Panc1 (cell line): ENCODE results near the gene CHST13. TPM values are rescaled to one million over a fixed set of nuclear protein-coding genes. Genes with fewer than 3 reads are reported as not detected.

ENCODE experiments used
- ATAC-seq: fragments of 200-7000 bp; cut with Tn5 transposase; 2 replicates; pipeline ENCODE4 v1.9.1; 2020; ENCODE audit warnings: mild to moderate bottlenecking, moderate library complexity
- BruUV-seq: library from RNA; stranded (reverse); fragments of 400-500 nt; replicated peaks from 2 replicates; lab custom pipeline; 2021; lab: Mats Ljungman, UMichigan
- CTCF ChIA-PET: fragments of 300-600 bp; sonication (Branson Sonifier 250); formaldehyde crosslinking; loops from one replicate; lab custom pipeline; 2022; ENCODE audit warnings: antibody characterized with exemption; lab: Charles Lee
- POLR2A ChIA-PET: fragments of 300-600 bp; sonication (Branson Sonifier 250); formaldehyde crosslinking; loops from one replicate; lab custom pipeline; 2022; ENCODE audit warnings: antibody characterized with exemption; lab: Charles Lee
- DNase-seq: peaks from one replicate; pipeline ENCODE4 v3.0.0-alpha.2; 2010; ENCODE audit warnings: low read depth, low spot score
- H3K27ac ChIP-seq: 2 replicates; pipeline ENCODE4 v1.5.1; 2011; ENCODE audit warnings: mild to moderate bottlenecking, low read length, inconsistent platforms
- H3K27me3 ChIP-seq: fragments of 200-500 bp; sonication (Bioruptor generic); 2 replicates; pipeline ENCODE4 v1.6.0; 2014; ENCODE audit warnings: low read length, inconsistent platforms; ENCODE audit not compliant: control insufficient read depth, insufficient read depth
- H3K36me3 ChIP-seq: fragments of 200-500 bp; sonication (Bioruptor generic); 2 replicates; pipeline ENCODE4 v1.5.1; 2014; ENCODE audit warnings: inconsistent platforms, mild to moderate bottlenecking, low read length, moderate library complexity; ENCODE audit not compliant: control insufficient read depth, insufficient read depth
- H3K4me1 ChIP-seq: 2 replicates; pipeline ENCODE4 v1.5.1; 2011; ENCODE audit warnings: inconsistent platforms, mild to moderate bottlenecking, low read length, moderate library complexity; ENCODE audit not compliant: control insufficient read depth, insufficient read depth
- H3K4me3 ChIP-seq, 2 experiments: 2 replicates each; pipeline ENCODE4 v1.5.1; 2011 to 2012; ENCODE audit warnings: low read depth in 2 of 2, low read length in 2 of 2, mild to moderate bottlenecking in 2 of 2, inconsistent platforms in 1 of 2, moderate library complexity in 1 of 2
- H3K9me3 ChIP-seq: fragments of 200-500 bp; sonication (Bioruptor generic); 2 replicates; pipeline ENCODE4 v1.5.1; 2014; ENCODE audit warnings: low read depth, mild to moderate bottlenecking, inconsistent platforms, low read length, moderate library complexity; ENCODE audit not compliant: control insufficient read depth, insufficient read depth
- POLR2AphosphoS5 ChIP-seq: IDR thresholded peaks from 2 replicates; pipeline ENCODE4 v1.6.1; 2012; ENCODE audit warnings: mild to moderate bottlenecking, low read depth, low read length, moderate library complexity
- SIN3A ChIP-seq: IDR thresholded peaks from 2 replicates; pipeline ENCODE4 v1.6.1; 2012; ENCODE audit warnings: low read depth, mild to moderate bottlenecking, low read length, moderate library complexity, borderline replicate concordance; ENCODE audit not compliant: insufficient read depth
- TCF7L2 ChIP-seq: IDR thresholded peaks from 2 replicates; pipeline ENCODE4 v1.6.1; 2011; ENCODE audit warnings: mild to moderate bottlenecking, low read depth, low read length, inconsistent platforms
- in situ Hi-C: cut with HindIII; loops from 2 replicates; pipeline ENCODE4 v1.10.0; 2016; ENCODE audit warnings: low sequenced_read_pairs, low pct_unique_long_range_greater_than_20kb
- intact Hi-C: fragments of 100-400 bp; cut with micrococcal nuclease; formaldehyde crosslinking; loops from one replicate; pipeline ENCODE4 v1.10.0; 2022; ENCODE audit not compliant: unreplicated experiment
- total RNA-seq: library from RNA; stranded (reverse); gene quantifications from one replicate; pipeline ENCODE4 v1.2.1, GENCODE V29; 2021; ENCODE audit not compliant: unreplicated experiment
- TF ChIP-seq, protein P1 (sequence below): fragments of 450-650 bp; IDR thresholded peaks from 2 replicates; pipeline ENCODE4 v1.5.1; 2017; ENCODE audit warnings: mild to moderate bottlenecking
- TF ChIP-seq, protein P2 (sequence below), 2 experiments: IDR thresholded peaks; 2 replicates each; pipeline ENCODE4 v1.6.1; 2011 to 2012; ENCODE audit warnings: low read depth in 2 of 2, control low read depth in 1 of 2, low read length in 1 of 2, mild to moderate bottlenecking in 1 of 2, moderate library complexity in 1 of 2; ENCODE audit not compliant: insufficient read depth in 1 of 2

The CHST13 gene
- total RNA-seq, 1 experiment from 2014 or later, result 0.64 TPM

DNA sequence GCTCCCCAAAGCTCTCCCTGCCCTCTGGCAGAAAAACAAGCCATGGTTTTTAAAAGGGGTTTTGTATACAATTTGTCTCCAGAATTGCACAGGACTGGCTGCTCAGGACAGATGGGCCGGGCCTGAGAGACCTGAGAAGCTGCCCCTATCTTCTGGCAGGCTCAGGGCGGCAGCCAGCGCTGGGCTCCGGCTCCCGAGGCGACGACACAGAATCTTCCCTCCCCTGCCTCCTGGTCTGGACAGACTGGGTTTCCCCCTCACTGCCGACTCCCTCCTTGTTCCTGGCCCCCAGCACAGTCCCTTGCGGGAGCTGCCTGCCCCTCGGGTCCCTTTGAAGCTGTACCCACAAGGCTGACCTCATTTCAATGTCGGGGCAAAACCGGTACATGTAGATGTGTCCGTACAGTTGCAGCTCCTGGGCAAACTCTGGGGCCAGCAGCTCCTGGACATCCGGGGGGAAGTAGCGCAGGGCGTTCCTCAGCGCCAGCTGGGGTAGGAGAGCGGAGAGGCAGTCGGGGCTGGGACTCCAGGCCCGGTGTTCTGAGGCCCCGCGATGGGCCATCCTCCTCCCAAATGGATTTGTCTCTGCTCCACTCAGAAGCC lies 13.5 kb upstream of the CHST13 start:
- in situ Hi-C loops (no loop called here), intact Hi-C loops (no loop called here)
- ChIA-PET POLR2A (no interaction called here), CTCF (no interaction called here)
- no peak for DNase-seq
- Histone ChIP-seq H3K4me3 (no peak overlapping the region), H3K27me3 (peaks cover 2% of the 10 kb centered on the region; the same call in 1 of the 2 replicates), H3K9me3 (no peaks in the 10 kb centered on the region), H3K27ac (no peak overlapping the region), H3K4me1 (no peaks in the 10 kb centered on the region), H3K36me3 (no peaks in the 10 kb centered on the region)
- BruUV-seq, result no TSS peak
- TF ChIP-seq SIN3A (no peak), TCF7L2 (no peak), POLR2AphosphoS5 (no peak)
- TF ChIP-seq, protein P1, sequence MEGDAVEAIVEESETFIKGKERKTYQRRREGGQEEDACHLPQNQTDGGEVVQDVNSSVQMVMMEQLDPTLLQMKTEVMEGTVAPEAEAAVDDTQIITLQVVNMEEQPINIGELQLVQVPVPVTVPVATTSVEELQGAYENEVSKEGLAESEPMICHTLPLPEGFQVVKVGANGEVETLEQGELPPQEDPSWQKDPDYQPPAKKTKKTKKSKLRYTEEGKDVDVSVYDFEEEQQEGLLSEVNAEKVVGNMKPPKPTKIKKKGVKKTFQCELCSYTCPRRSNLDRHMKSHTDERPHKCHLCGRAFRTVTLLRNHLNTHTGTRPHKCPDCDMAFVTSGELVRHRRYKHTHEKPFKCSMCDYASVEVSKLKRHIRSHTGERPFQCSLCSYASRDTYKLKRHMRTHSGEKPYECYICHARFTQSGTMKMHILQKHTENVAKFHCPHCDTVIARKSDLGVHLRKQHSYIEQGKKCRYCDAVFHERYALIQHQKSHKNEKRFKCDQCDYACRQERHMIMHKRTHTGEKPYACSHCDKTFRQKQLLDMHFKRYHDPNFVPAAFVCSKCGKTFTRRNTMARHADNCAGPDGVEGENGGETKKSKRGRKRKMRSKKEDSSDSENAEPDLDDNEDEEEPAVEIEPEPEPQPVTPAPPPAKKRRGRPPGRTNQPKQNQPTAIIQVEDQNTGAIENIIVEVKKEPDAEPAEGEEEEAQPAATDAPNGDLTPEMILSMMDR, result no peak
- TF ChIP-seq, protein P2, sequence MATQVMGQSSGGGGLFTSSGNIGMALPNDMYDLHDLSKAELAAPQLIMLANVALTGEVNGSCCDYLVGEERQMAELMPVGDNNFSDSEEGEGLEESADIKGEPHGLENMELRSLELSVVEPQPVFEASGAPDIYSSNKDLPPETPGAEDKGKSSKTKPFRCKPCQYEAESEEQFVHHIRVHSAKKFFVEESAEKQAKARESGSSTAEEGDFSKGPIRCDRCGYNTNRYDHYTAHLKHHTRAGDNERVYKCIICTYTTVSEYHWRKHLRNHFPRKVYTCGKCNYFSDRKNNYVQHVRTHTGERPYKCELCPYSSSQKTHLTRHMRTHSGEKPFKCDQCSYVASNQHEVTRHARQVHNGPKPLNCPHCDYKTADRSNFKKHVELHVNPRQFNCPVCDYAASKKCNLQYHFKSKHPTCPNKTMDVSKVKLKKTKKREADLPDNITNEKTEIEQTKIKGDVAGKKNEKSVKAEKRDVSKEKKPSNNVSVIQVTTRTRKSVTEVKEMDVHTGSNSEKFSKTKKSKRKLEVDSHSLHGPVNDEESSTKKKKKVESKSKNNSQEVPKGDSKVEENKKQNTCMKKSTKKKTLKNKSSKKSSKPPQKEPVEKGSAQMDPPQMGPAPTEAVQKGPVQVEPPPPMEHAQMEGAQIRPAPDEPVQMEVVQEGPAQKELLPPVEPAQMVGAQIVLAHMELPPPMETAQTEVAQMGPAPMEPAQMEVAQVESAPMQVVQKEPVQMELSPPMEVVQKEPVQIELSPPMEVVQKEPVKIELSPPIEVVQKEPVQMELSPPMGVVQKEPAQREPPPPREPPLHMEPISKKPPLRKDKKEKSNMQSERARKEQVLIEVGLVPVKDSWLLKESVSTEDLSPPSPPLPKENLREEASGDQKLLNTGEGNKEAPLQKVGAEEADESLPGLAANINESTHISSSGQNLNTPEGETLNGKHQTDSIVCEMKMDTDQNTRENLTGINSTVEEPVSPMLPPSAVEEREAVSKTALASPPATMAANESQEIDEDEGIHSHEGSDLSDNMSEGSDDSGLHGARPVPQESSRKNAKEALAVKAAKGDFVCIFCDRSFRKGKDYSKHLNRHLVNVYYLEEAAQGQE (IDR thresholded peaks at IDR 0.05; ENCODE audit: insufficient read depth in 1 of 2, low read depth in 2 of 2, low read length in 1 of 2), result no peak
- no peak for ATAC-seq

DNA sequence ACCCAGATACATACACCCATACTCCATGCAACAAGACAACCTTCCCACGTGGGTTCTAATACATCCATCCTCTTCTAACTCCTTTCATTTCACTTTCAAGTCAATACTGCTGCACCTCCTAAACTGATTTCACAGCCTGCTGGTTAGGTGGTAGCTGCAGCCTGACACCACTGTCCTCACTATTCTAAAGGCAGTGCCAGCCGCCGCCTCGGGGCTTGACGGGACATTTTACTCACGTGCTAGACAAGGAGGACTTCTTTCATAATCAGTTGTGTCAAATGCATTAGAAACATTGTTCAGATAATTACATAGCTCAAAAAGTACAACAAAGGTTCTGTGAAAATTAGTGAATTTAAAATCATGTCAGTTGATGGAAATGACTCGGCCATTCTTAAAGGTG lies 12.7 kb upstream of the CHST13 start:
- intact Hi-C loops (no loop called here), in situ Hi-C loops (no loop called here)
- H3K36me3 ChIP-seq, result no peaks in the 10 kb centered on the region
- no peak for TF ChIP-seq TCF7L2
- TF ChIP-seq, protein P2 (IDR thresholded peaks at IDR 0.05; ENCODE audit: insufficient read depth in 1 of 2, low read depth in 2 of 2, low read length in 1 of 2), result no peak
- TF ChIP-seq, protein P1, result no peak
- TF ChIP-seq SIN3A, result no peak
- no peak for TF ChIP-seq POLR2AphosphoS5
- DNase-seq (no peak), ATAC-seq (no peak)
- CTCF ChIA-PET, result no interaction called here
- no peak overlapping the region for H3K27ac ChIP-seq
- no peaks in the 10 kb centered on the region for H3K4me1 ChIP-seq
- POLR2A ChIA-PET, result no interaction called here
- 0 out of 2 replicates have a peak, but pooled peaks cover 2% of the 10 kb centered on the region for H3K27me3 ChIP-seq
- H3K9me3 ChIP-seq, result no peaks in the 10 kb centered on the region
- no TSS peak for BruUV-seq
- H3K4me3 ChIP-seq, result no peak overlapping the region
